Activated T-helper 17 cell treated with anti-CD3 and anti-CD28 coated beads, Interleukin-2, amount 50 U/mL, for 72 hours (primary cell): ENCODE measurements around the gene CNTNAP4. TPM values are rescaled to one million over a fixed set of nuclear protein-coding genes. Genes with fewer than 3 reads are reported as not detected.

Experiments used
- ATAC-seq: fragments of 150-1000 bp; cut with Tn5 transposase; replicated peaks from 2 replicates; pipeline ENCODE4 v1.10.0; 2021; ENCODE audit warnings: mild to moderate bottlenecking, moderate library complexity
- H3K27ac Mint-ChIP-seq: one replicate; pipeline ENCODE4 v1.8.0; 2022; ENCODE audit warnings: mixed read lengths
- H3K27me3 Mint-ChIP-seq: one replicate; pipeline ENCODE4 v1.8.0; 2022; ENCODE audit warnings: mixed read lengths
- H3K36me3 Mint-ChIP-seq: one replicate; pipeline ENCODE4 v1.8.0; 2022; ENCODE audit warnings: low read depth, mild to moderate bottlenecking, mixed read lengths
- H3K4me1 Mint-ChIP-seq: one replicate; pipeline ENCODE4 v1.8.0; 2022; ENCODE audit warnings: mixed read lengths
- H3K4me3 Mint-ChIP-seq: one replicate; pipeline ENCODE4 v1.8.0; 2022; ENCODE audit warnings: mild to moderate bottlenecking, mixed read lengths
- H3K9me3 Mint-ChIP-seq: one replicate; pipeline ENCODE4 v1.8.0; 2022; ENCODE audit warnings: mixed read lengths
- total RNA-seq, 2 donors: library from RNA; stranded (reverse); gene quantifications; one replicate each; pipeline ENCODE4 v1.2.3, GENCODE V29; 2022

Gene CNTNAP4
- total RNA-seq, 2 donors from 2014 or later, result not detected

GRCh38 chr16:76338472-76338871 lies 61.3 kb downstream of the CNTNAP4 start:
- no peak overlapping the region for H3K27ac Mint-ChIP-seq
- no peaks in the 10 kb centered on the region for H3K4me1 Mint-ChIP-seq
- peaks cover 20% of the 10 kb centered on the region for H3K9me3 Mint-ChIP-seq
- no peak for ATAC-seq
- no peaks in the 10 kb centered on the region for H3K36me3 Mint-ChIP-seq
- no peak overlapping the region for H3K4me3 Mint-ChIP-seq
- H3K27me3 Mint-ChIP-seq, result no peaks in the 10 kb centered on the region

DNA sequence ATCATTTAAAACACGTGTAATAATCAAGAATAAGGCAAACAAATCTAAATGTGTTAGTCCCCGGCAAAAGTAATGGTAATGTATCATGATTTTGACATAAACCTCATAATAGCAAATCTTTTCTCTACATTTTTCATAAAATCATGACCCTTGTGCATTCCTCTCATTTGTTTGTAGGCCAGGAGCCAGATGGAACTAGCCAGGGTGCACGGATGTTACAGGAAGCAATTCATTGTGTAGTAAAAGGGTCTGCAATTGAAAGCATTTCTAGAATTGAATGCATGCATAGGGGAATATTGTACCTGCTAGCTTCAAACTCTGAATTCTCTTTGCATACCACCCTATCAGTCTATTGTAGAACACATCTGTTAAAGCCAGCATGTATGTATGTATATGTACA lies 66.6 kb downstream of the CNTNAP4 start:
- Mint-ChIP-seq H3K4me3 (no peak overlapping the region), H3K9me3 (peaks cover 9% of the 10 kb centered on the region), H3K36me3 (no peaks in the 10 kb centered on the region), H3K4me1 (no peaks in the 10 kb centered on the region), H3K27me3 (no peaks in the 10 kb centered on the region), H3K27ac (no peak overlapping the region)
- ATAC-seq, result no peak

GRCh38 chr16:76345163-76345661 lies 68.0 kb downstream of the CNTNAP4 start:
- no peak for ATAC-seq
- Mint-ChIP-seq H3K4me1 (no peaks in the 10 kb centered on the region), H3K4me3 (no peak overlapping the region), H3K36me3 (no peaks in the 10 kb centered on the region), H3K27ac (no peak overlapping the region), H3K27me3 (no peaks in the 10 kb centered on the region), H3K9me3 (peaks cover 9% of the 10 kb centered on the region)

- peaks cover 5% of the 10 kb centered on the region for H3K9me3 Mint-ChIP-seq
- no peak overlapping the region for H3K4me3 Mint-ChIP-seq
- ATAC-seq, result no peak
- H3K27ac Mint-ChIP-seq, result no peak overlapping the region
- no peaks in the 10 kb centered on the region for H3K36me3 Mint-ChIP-seq
- H3K4me1 Mint-ChIP-seq, result no peaks in the 10 kb centered on the region
- H3K27me3 Mint-ChIP-seq, result no peaks in the 10 kb centered on the region
Observed at GRCh38 chr16:76346210-76346609, 69.0 kb downstream of the CNTNAP4 start.

DNA sequence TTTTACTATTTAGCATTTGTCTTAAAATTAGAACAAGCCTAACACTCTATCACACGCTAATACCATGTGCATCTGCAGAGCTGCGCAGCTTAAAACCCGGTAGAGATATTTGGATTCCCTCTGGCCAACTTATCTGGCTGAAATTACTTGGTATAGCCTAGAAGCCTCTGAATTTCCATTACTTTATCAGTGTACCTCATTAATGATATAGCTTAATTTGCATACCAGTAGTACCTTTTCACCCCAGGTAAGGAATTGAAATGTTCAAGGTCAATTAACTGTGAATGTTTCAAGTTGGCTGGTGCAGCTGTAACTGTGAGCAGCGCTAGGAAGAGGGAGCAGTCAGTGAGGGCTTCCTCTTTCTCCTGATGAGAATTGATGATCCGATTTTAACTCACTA lies 74.2 kb downstream of the CNTNAP4 start:
- Mint-ChIP-seq H3K36me3 (no peaks in the 10 kb centered on the region), H3K4me1 (no peaks in the 10 kb centered on the region), H3K9me3 (no peaks in the 10 kb centered on the region), H3K27ac (no peak overlapping the region), H3K4me3 (no peak overlapping the region), H3K27me3 (no peaks in the 10 kb centered on the region)
- ATAC-seq, result no peak

- Mint-ChIP-seq H3K9me3 (peaks cover 8% of the 10 kb centered on the region), H3K4me1 (no peaks in the 10 kb centered on the region), H3K36me3 (no peaks in the 10 kb centered on the region)
Observed at GRCh38 chr16:76360404-76360803, 83.2 kb downstream of the CNTNAP4 start.

GRCh38 chr16:76370344-76370743 lies 93.1 kb downstream of the CNTNAP4 start:
- Mint-ChIP-seq H3K36me3 (no peaks in the 10 kb centered on the region), H3K27ac (no peak overlapping the region), H3K4me3 (no peak overlapping the region), H3K4me1 (no peaks in the 10 kb centered on the region), H3K27me3 (no peaks in the 10 kb centered on the region), H3K9me3 (peaks cover 4% of the 10 kb centered on the region)
- ATAC-seq, result no peak

More at GRCh38 chr16:76360404-76360803, 83.2 kb downstream of the CNTNAP4 start:
- Mint-ChIP-seq H3K27me3 (no peaks in the 10 kb centered on the region), H3K27ac (no peak overlapping the region), H3K4me3 (no peak overlapping the region)
- ATAC-seq, result no peak

- Mint-ChIP-seq H3K27ac (no peak overlapping the region), H3K4me1 (no peaks in the 10 kb centered on the region), H3K9me3 (no peaks in the 10 kb centered on the region), H3K36me3 (no peaks in the 10 kb centered on the region), H3K27me3 (no peaks in the 10 kb centered on the region), H3K4me3 (no peak overlapping the region)
- no peak for ATAC-seq
Observed at GRCh38 chr16:76371441-76371840, 94.2 kb downstream of the CNTNAP4 start.

DNA sequence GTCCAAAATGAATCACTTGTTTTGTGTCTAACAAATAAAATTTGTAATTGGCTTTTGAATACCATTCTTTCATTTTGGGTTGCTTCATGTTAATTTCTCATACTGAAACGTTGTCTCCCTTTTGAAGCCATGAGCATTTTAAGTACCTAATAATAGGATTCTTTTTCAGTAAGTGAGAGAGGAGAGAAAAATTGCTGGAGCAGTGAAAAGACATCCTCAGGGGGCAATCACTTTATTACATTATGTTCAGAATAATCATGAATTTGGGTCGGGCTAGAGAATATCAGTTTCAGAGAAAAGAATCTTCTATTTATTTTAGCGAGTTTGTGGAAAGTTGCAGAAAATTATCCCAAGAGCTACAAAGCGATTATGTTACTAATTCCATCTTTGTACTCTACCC lies 96.8 kb downstream of the CNTNAP4 start:
- Mint-ChIP-seq H3K4me3 (no peak overlapping the region), H3K9me3 (no peaks in the 10 kb centered on the region), H3K4me1 (no peaks in the 10 kb centered on the region), H3K27me3 (no peaks in the 10 kb centered on the region), H3K36me3 (no peaks in the 10 kb centered on the region), H3K27ac (no peak overlapping the region)
- no peak for ATAC-seq

GRCh38 chr16:76376988-76377387 lies 99.8 kb downstream of the CNTNAP4 start:
- Mint-ChIP-seq H3K9me3 (no peaks in the 10 kb centered on the region), H3K4me3 (no peak overlapping the region), H3K27me3 (no peaks in the 10 kb centered on the region), H3K36me3 (no peaks in the 10 kb centered on the region), H3K4me1 (no peaks in the 10 kb centered on the region), H3K27ac (no peak overlapping the region)
- no peak for ATAC-seq

DNA sequence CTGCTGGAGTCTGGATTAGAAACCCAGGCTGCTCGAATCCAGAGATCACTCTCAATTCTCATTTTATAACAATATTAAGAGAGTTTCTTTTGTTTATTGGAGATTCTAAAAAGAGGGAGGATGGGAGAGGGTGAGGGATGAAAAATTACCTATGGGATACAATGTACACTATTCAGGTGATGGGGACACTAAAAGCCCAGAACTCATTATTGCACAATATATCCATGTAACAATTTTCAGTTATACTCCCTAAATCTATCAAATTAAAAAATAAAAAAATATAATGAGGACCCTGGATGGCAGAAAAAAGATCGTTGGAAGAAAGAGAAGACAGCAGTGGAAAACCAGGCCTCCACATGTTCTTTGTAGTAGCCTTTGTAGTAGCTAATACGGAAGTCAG lies 100.8 kb downstream of the CNTNAP4 start:
- Mint-ChIP-seq H3K27ac (no peak overlapping the region), H3K4me3 (no peak overlapping the region)
- ATAC-seq, result no peak

DNA sequence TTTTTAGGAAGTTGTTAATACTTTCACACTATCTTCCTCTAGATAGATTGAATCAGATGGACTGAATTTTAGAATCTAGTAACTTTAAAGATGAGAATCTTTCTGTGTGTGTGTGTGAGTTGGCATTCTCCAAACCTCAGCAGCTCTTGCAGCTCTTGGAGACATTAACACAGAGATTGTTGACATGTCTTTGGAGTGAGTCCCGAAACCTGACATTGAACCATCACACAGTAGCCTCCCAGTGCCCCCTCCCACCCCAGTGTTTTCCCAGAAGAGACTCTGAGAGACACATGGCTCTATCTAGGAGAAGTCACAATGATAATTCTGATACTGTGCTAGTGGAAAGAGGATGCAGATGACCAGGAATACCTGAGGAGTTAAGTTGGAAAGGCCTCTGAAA lies 103.9 kb downstream of the CNTNAP4 start:
- no peak for ATAC-seq
- H3K36me3 Mint-ChIP-seq, result no peaks in the 10 kb centered on the region
- H3K27ac Mint-ChIP-seq, result no peak overlapping the region
- H3K4me1 Mint-ChIP-seq, result no peaks in the 10 kb centered on the region
- H3K4me3 Mint-ChIP-seq, result no peak overlapping the region
- no peaks in the 10 kb centered on the region for H3K27me3 Mint-ChIP-seq
- H3K9me3 Mint-ChIP-seq, result no peaks in the 10 kb centered on the region

More for the DNA sequence above, 100.8 kb downstream of the CNTNAP4 start:
- Mint-ChIP-seq H3K9me3 (no peaks in the 10 kb centered on the region), H3K36me3 (no peaks in the 10 kb centered on the region), H3K27me3 (no peaks in the 10 kb centered on the region), H3K4me1 (no peaks in the 10 kb centered on the region)

- no peak overlapping the region for H3K27ac Mint-ChIP-seq
- no peaks in the 10 kb centered on the region for H3K36me3 Mint-ChIP-seq
- no peak overlapping the region for H3K4me3 Mint-ChIP-seq
- H3K9me3 Mint-ChIP-seq, result no peaks in the 10 kb centered on the region
- no peaks in the 10 kb centered on the region for H3K4me1 Mint-ChIP-seq
- no peaks in the 10 kb centered on the region for H3K27me3 Mint-ChIP-seq
- no peak for ATAC-seq
Observed at GRCh38 chr16:76385601-76386230, 108.5 kb downstream of the CNTNAP4 start.

DNA sequence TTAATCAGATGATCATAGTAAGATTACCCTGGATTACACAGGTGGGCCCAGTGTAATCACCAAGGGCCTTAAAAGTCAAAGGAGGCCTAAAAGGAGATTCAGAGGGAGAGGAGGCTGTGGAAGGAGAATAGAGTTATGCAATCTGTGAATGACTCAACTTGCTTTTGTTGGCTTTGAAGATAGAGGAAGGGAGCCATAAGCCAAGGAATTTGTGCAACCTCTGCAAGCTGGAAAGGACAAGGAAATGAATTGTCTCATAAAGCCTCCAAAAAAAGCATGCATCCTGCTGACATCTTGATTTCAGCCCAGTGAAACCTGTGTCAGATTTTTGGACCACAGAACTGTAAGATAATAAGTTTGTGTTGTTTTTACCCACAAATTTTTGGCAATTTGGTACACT lies 109.6 kb downstream of the CNTNAP4 start:
- ATAC-seq, result no peak
- no peak overlapping the region for H3K27ac Mint-ChIP-seq
- no peaks in the 10 kb centered on the region for H3K4me1 Mint-ChIP-seq
- no peaks in the 10 kb centered on the region for H3K36me3 Mint-ChIP-seq
- H3K4me3 Mint-ChIP-seq, result no peak overlapping the region
- no peaks in the 10 kb centered on the region for H3K27me3 Mint-ChIP-seq
- no peaks in the 10 kb centered on the region for H3K9me3 Mint-ChIP-seq

- no peak overlapping the region for H3K4me3 Mint-ChIP-seq
- ATAC-seq, result no peak
- no peaks in the 10 kb centered on the region for H3K9me3 Mint-ChIP-seq
- H3K4me1 Mint-ChIP-seq, result no peaks in the 10 kb centered on the region
- H3K27ac Mint-ChIP-seq, result no peak overlapping the region
- no peaks in the 10 kb centered on the region for H3K36me3 Mint-ChIP-seq
- no peaks in the 10 kb centered on the region for H3K27me3 Mint-ChIP-seq
Observed at GRCh38 chr16:76387994-76388393, 110.8 kb downstream of the CNTNAP4 start.

DNA sequence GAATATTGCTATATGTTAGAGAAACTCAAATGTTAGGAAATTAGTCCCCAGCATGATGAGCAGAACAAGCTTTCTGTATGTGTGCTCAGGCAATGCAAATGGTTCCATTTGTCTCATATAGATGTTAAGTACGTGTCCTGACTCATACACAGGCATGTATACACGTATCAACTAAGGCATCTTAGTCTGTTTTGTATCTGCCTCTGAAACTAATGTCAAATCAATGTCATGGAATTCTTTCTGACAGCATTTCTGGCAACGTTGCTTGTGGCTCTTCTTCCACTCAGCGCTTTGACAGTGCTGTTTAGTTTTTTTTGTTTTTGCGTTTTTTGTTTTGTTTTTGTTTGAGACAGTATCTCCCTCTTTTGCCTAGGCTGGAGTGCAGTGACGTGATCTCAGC lies 111.9 kb downstream of the CNTNAP4 start:
- ATAC-seq, result no peak
- H3K4me3 Mint-ChIP-seq, result no peak overlapping the region

More for the DNA sequence above, 111.9 kb downstream of the CNTNAP4 start:
- Mint-ChIP-seq H3K27me3 (no peaks in the 10 kb centered on the region), H3K9me3 (no peaks in the 10 kb centered on the region), H3K27ac (no peak overlapping the region), H3K36me3 (no peaks in the 10 kb centered on the region), H3K4me1 (no peaks in the 10 kb centered on the region)
